Activated CD4-positive, alpha-beta T cell treated with anti-CD3 and anti-CD28 coated beads, Interleukin-2, amount 10 ng/mL, durations not matched to agents 24 days and 14 days (primary cell): ENCODE measurements around the gene CCDC66. TPM values are rescaled to one million over a fixed set of nuclear protein-coding genes. Genes with fewer than 3 reads are reported as not detected.

ENCODE experiments used
- DNase-seq: peaks from one replicate; pipeline ENCODE4 v3.0.0; 2022
- H3K27ac Mint-ChIP-seq: one replicate; pipeline ENCODE4 v1.8.0; 2022; ENCODE audit warnings: mild to moderate bottlenecking, mixed read lengths
- H3K27me3 Mint-ChIP-seq: one replicate; pipeline ENCODE4 v1.8.0; 2022; ENCODE audit warnings: mixed read lengths
- H3K36me3 Mint-ChIP-seq: one replicate; pipeline ENCODE4 v1.8.0; 2022; ENCODE audit warnings: low read depth, mild to moderate bottlenecking, mixed read lengths
- H3K4me1 Mint-ChIP-seq: one replicate; pipeline ENCODE4 v1.8.0; 2021; ENCODE audit warnings: mixed read lengths
- H3K4me3 Mint-ChIP-seq: one replicate; pipeline ENCODE4 v1.8.0; 2022; ENCODE audit warnings: mild to moderate bottlenecking, moderate library complexity, mixed read lengths
- H3K9me3 Mint-ChIP-seq: one replicate; pipeline ENCODE4 v1.8.0; 2021; ENCODE audit warnings: mixed read lengths
- intact Hi-C: fragments of 100-400 bp; cut with micrococcal nuclease; formaldehyde crosslinking; loops from one replicate; pipeline ENCODE4 v1.15.1; 2023
- total RNA-seq: library from RNA; stranded (reverse); gene quantifications from 2 replicates; pipeline ENCODE4 v1.2.3, GENCODE V29; 2022

CCDC66 gene
- total RNA-seq, 1 donor from 2014 or later: 37.8 TPM

GRCh38 chr3:56633181-56633580 lies 76.2 kb downstream of the CCDC66 start:
- peaks cover 5% of the 10 kb centered on the region for H3K4me1 Mint-ChIP-seq
- H3K36me3 Mint-ChIP-seq: peaks cover 44% of the 10 kb centered on the region
- H3K9me3 Mint-ChIP-seq: no peaks in the 10 kb centered on the region
- DNase-seq: no peak
- no peaks in the 10 kb centered on the region for H3K27me3 Mint-ChIP-seq
- H3K27ac Mint-ChIP-seq: no peak overlapping the region
- H3K4me3 Mint-ChIP-seq: no peak overlapping the region
- intact Hi-C loops: no loop called here

- Mint-ChIP-seq H3K27me3 (no peaks in the 10 kb centered on the region), H3K4me1 (peaks cover 5% of the 10 kb centered on the region), H3K27ac (no peak overlapping the region), H3K36me3 (peaks cover 45% of the 10 kb centered on the region), H3K9me3 (no peaks in the 10 kb centered on the region), H3K4me3 (no peak overlapping the region)
- no peak for DNase-seq
- intact Hi-C loops: no loop called here
These were observed 76.9 kb downstream of the CCDC66 start for GRCh38 chr3:56633602-56634535.

- no peaks in the 10 kb centered on the region for H3K27me3 Mint-ChIP-seq
These were observed 88.4 kb downstream of the CCDC66 start for GRCh38 chr3:56645407-56645806.

GRCh38 chr3:56654460-56654859 lies 97.5 kb downstream of the CCDC66 start:
- H3K36me3 Mint-ChIP-seq: peaks cover 77% of the 10 kb centered on the region
- H3K27me3 Mint-ChIP-seq: no peaks in the 10 kb centered on the region
- intact Hi-C loops: no loop called here
- peaks cover 15% of the 10 kb centered on the region for H3K4me1 Mint-ChIP-seq
- H3K9me3 Mint-ChIP-seq: no peaks in the 10 kb centered on the region
- DNase-seq: no peak
- H3K4me3 Mint-ChIP-seq: no peak overlapping the region
- no peak overlapping the region for H3K27ac Mint-ChIP-seq

More at GRCh38 chr3:56645407-56645806, 88.4 kb downstream of the CCDC66 start:
- no peak for DNase-seq
- peaks cover 17% of the 10 kb centered on the region for H3K4me1 Mint-ChIP-seq
- no peaks in the 10 kb centered on the region for H3K9me3 Mint-ChIP-seq
- H3K36me3 Mint-ChIP-seq: peaks cover 61% of the 10 kb centered on the region
- no peak overlapping the region for H3K27ac Mint-ChIP-seq
- H3K4me3 Mint-ChIP-seq: no peak overlapping the region
- intact Hi-C loops: no loop called here

GRCh38 chr3:56655709-56656108 lies 98.7 kb downstream of the CCDC66 start:
- Mint-ChIP-seq H3K4me3 (no peak overlapping the region), H3K9me3 (no peaks in the 10 kb centered on the region), H3K27me3 (no peaks in the 10 kb centered on the region), H3K27ac (no peak overlapping the region), H3K36me3 (peaks cover 81% of the 10 kb centered on the region), H3K4me1 (peaks cover 19% of the 10 kb centered on the region)
- intact Hi-C loops: no loop called here
- no peak for DNase-seq

GRCh38 chr3:56664823-56665222 lies 107.8 kb downstream of the CCDC66 start:
- no peak overlapping the region for H3K4me3 Mint-ChIP-seq
- H3K27me3 Mint-ChIP-seq: no peaks in the 10 kb centered on the region
- H3K4me1 Mint-ChIP-seq: peaks cover 14% of the 10 kb centered on the region
- H3K9me3 Mint-ChIP-seq: peaks cover 3% of the 10 kb centered on the region
- H3K27ac Mint-ChIP-seq: no peak overlapping the region
- peaks cover 74% of the 10 kb centered on the region for H3K36me3 Mint-ChIP-seq
- no peak for DNase-seq
- intact Hi-C loops: no loop called here

- no peak for DNase-seq
- Mint-ChIP-seq H3K4me3 (no peak overlapping the region), H3K27me3 (no peaks in the 10 kb centered on the region), H3K9me3 (peaks cover 3% of the 10 kb centered on the region), H3K4me1 (peaks cover 11% of the 10 kb centered on the region), H3K36me3 (peaks cover 72% of the 10 kb centered on the region), H3K27ac (peak overlapping the region; percentile 2)
- intact Hi-C loops: no loop called here
These were observed 111.1 kb downstream of the CCDC66 start for GRCh38 chr3:56667973-56668579.

Other genes starting within 250 kb of the CCDC66 start
- 0.19 TPM in 1 of 2 replicates, not detected in the other for gene ERC2, start 88.7 kb upstream of the CCDC66 start, total RNA-seq
- gene TASOR, start 126.1 kb downstream of the CCDC66 start, total RNA-seq: 65.0 and 65.1 TPM in 2 replicates
- gene ARHGEF3, start 244.8 kb downstream of the CCDC66 start, total RNA-seq: 52.7 and 54.4 TPM in 2 replicates